HG03108 (cell line): ENCODE measurements around the gene PAEP.

Experiments used
- ATAC-seq: cut with Tn5 transposase; IDR thresholded peaks from one replicate; pipeline ENCODE4 v1.9.1; 2021; ENCODE audit warnings: moderate library complexity; ENCODE audit not compliant: unreplicated experiment

Gene PAEP

DNA sequence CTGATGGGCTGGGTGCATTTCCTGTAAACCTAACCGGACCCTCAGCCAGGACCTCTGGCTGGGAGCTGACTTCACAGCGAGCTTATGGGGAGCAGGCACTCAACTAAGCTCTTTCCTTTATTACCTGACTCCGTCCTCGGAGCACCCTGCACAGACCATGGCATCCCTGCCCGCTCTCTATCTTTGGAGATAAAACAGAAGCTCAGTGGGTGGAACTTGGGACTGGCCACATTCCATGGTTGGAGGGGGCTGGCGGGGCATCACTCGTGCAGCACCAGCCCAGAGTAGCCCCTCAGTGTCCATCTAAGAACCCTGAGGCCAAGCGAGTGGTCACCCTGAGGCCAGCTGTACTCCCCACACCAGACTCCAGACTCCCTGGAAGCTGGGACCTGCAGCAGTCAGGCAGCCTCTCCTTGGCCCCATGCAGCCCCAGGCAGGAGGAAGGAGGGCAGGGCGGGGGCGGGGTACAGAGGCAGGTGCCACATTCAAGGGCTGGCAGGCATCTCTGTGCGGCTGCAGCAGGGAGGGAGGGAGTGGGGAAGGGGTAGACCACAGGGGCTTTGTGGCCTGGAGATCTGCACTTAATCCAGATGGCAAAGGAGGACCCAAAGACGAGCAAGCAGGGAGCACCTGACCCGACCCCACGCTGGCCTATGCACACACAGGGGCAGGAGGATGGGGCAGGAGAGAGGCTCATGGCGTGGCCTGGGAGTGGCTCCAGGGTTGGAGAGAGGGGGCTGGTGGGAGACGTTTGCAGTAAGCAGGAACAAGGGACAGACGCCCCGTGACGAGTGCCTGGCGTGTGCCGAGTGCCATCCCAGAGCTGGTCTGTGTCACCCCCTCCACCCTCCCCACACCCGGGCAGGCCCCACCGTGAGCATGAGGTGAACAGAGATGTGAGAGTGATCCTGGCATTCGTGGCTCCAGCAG is 51.7 kb downstream of the PAEP start:
- ATAC-seq = no peak

DNA sequence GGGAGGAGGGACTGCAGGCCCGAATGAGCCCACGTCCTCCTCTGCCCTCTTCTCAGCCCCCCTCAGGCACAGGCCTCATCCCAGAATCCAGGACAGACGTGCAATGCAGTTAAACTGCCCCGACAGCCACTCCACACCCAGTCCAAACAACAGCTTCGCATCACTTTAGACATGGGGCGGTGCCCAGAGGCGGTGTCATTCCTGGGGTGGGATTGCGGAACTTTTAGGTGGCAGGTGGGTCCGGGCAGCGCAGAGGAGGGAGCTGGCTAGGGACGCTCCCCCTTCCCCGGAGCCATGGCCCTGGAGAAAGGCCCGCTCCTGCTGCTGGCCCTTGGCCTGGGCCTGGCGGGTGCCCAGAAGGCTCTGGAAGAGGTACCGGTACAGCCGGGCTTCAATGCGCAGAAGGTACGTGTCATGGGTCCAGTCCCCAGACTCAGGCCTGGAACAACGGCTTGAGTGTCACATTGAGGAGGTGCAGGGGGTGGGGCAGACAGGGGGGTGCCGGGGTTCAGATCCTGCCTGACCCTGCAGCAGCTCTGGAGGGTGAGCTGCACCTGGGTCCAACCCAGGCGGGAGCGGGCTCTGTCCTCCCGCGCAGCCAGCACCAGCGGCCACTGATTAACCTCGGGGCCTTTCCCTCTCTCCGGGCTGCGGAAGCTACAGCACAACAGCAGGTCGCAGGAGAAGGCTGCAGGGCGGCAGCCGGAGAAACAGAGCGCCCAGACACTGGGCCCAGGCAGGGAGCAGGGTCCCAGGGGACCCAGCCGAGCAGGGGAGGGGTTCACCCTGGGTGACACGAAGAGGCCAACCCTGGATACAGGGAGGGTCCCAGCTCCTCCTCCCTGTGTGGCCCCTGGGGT is 52.6 kb downstream of the PAEP start:
- ATAC-seq = no peak

DNA sequence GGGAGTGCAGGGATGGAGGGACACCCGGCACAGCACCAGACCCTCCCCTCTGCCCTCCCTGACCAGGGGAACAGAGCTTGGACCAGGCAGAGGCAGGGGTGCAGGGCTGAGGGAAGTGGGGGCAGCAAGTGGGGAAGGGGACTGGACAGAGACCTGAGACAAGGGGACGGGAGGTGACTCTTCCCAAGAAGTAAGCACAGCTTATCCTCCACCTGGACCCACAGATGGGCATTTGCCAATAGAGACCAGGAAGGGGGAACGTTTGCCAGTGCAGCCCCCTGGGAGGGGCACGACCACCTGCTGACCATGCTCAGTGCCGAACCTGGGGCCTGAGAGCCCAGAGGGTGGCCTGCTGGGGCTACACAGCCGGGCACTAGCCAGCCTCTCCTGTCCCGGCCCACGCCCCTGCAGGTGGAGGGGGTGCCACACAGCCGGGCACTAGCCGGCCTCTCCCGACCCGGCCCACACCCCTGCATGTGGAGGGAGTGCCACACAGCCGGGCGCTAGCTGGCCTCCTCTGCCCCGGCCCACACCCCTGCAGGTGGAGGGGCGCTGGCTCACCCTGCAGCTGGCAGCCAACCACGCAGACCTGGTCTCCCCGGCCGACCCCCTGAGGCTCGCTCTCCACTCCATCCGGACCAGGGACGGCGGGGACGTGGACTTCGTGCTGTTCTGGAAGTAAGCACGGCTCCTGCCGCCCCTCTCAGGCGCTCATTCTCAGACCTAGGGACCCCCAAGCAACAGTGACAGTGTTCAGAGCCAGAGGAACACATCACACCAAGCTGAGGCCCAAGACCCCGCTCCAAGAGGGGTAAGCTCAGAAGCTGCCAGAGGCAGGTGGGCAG is 53.5 kb downstream of the PAEP start:
- no peak for ATAC-seq

DNA sequence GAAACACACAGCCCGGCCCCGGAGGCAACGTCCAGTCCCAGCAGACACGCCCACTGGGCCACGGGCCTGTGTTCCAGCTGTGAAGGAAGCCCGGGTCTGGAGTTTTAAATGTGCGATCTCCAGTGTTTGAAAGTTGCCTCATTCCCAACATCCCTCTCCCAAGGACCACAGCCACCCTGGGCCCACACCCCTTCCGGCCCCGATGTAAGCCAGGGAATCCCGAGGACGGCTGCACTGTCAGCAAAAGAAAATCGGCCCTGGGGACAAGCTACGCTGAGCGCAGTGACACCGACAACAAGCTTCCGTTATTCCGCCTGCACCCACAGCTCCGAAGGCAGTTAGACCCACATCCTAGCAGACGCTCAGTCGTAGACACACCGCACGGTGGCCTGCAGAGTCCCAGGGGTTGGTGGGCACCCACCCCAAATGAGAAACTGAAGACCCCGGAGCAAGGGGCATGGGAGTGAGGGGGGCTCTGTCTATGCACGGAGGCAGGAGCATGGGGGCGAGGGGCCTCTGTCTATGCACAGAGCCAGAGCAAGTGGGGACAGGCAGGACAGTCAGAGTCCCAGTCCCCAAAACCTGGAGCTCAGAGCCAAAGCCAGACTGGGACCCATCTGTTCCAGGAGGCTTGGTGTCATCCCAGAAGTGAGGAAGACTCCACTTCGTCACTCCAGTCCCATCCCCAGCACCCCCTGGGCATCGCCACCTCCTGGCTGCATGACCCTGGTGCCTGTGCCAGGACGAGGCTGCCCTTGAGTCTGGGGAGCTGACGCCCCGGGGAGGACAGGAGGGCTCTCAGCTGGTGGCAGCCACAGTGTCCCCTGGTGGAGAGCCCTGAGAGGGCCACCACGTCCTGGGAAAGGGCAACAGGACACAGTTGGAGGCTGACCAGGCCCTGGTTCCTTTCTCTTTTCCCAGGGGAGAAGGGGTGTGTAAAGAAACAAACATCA is 54.4 kb downstream of the PAEP start:
- ATAC-seq = no peak
